ENCODE measurements around the gene PLEKHA7. TPM values are rescaled to one million over a fixed set of nuclear protein-coding genes. Genes with fewer than 3 reads are reported as not detected.
A peak's percentile ranks its signal among the peaks of the same experiment; 100 is the strongest.

The PLEKHA7 gene
- total RNA-seq, 6 experiments from 2014 or later: 12.7 to 26.7 (median 21.5) TPM

DNA sequence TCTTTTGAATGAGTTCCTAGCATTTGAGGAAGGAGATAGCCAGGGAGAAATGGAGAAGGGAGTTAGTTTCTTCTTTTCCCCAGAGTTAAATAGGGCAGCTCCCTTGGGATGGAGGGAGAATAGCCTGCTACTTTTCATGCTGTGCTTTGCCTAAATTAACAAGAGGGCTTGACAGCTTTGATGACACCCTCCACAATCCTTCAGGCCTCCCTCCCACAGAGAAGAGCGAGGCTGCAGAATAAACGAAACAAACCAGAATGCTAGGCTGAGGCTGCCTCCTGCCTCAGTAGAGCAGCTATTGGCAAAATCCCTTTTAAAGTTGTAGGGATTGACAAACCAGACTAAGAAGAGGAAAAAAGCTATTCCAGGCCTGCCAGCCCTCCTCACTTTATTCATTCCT is 181.2 kb downstream of the PLEKHA7 start:
- no peak for DNase-seq

DNA sequence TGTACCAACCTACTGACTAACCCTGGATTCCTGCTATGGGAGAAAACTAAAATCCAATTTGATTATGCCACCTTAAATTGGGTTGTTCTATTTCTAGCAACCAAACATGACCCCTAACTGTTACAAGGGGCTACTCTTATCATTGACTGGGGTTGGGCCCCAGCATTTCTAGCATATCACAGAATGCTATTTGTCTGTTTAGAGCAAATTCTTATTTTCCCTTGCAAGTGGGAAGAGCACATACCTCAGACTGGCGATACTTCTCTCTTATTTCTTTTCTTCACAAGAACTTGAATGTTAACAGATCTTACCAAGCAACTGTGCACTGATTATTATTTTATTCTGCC is 182.0 kb downstream of the PLEKHA7 start:
- peaks cover 0 to 2% (median 0%) of the 10 kb centered on the region in 4 donors for H3K36me3 ChIP-seq
- ATAC-seq (no peak), DNase-seq (no peak)
- 89% methylated on average over 1 of the region's 1 CpG for WGBS (ENCODE audit: insufficient coverage, low coverage, low lambda C conversion rate, missing lambda C conversion rate)
- no peaks in the 10 kb centered on the region for H3K27me3 ChIP-seq
- TF ChIP-seq, protein P1, sequence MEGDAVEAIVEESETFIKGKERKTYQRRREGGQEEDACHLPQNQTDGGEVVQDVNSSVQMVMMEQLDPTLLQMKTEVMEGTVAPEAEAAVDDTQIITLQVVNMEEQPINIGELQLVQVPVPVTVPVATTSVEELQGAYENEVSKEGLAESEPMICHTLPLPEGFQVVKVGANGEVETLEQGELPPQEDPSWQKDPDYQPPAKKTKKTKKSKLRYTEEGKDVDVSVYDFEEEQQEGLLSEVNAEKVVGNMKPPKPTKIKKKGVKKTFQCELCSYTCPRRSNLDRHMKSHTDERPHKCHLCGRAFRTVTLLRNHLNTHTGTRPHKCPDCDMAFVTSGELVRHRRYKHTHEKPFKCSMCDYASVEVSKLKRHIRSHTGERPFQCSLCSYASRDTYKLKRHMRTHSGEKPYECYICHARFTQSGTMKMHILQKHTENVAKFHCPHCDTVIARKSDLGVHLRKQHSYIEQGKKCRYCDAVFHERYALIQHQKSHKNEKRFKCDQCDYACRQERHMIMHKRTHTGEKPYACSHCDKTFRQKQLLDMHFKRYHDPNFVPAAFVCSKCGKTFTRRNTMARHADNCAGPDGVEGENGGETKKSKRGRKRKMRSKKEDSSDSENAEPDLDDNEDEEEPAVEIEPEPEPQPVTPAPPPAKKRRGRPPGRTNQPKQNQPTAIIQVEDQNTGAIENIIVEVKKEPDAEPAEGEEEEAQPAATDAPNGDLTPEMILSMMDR (IDR thresholded peaks at IDR 0.05): no peak
- no peak for TF ChIP-seq POLR2A (IDR thresholded peaks at IDR 0.05)
- no peak overlapping the region for H3K27ac ChIP-seq
- intact Hi-C loops (cut with DNase I): no loop called here
- no peaks in the 10 kb centered on the region for H3K4me1 ChIP-seq
- no peaks in the 10 kb centered on the region for H3K9me3 ChIP-seq
- H3K4me3 ChIP-seq: no peak overlapping the region

More for the DNA sequence above, 181.2 kb downstream of the PLEKHA7 start:
- no peaks in the 10 kb centered on the region for H3K4me1 ChIP-seq
- WGBS (ENCODE audit: insufficient coverage, low coverage, low lambda C conversion rate, missing lambda C conversion rate): 89% methylated on average over 2 of the region's 2 CpGs
- H3K36me3 ChIP-seq: peaks cover 0 to 2% (median 0%) of the 10 kb centered on the region in 4 donors
- intact Hi-C loops (cut with DNase I): no loop called here
- H3K9me3 ChIP-seq: no peaks in the 10 kb centered on the region
- TF ChIP-seq, protein P1 (IDR thresholded peaks at IDR 0.05): no peak
- TF ChIP-seq POLR2A (IDR thresholded peaks at IDR 0.05): no peak
- H3K27me3 ChIP-seq: no peaks in the 10 kb centered on the region
- H3K27ac ChIP-seq: no peak overlapping the region
- no peak for ATAC-seq
- H3K4me3 ChIP-seq: no peak overlapping the region

DNA sequence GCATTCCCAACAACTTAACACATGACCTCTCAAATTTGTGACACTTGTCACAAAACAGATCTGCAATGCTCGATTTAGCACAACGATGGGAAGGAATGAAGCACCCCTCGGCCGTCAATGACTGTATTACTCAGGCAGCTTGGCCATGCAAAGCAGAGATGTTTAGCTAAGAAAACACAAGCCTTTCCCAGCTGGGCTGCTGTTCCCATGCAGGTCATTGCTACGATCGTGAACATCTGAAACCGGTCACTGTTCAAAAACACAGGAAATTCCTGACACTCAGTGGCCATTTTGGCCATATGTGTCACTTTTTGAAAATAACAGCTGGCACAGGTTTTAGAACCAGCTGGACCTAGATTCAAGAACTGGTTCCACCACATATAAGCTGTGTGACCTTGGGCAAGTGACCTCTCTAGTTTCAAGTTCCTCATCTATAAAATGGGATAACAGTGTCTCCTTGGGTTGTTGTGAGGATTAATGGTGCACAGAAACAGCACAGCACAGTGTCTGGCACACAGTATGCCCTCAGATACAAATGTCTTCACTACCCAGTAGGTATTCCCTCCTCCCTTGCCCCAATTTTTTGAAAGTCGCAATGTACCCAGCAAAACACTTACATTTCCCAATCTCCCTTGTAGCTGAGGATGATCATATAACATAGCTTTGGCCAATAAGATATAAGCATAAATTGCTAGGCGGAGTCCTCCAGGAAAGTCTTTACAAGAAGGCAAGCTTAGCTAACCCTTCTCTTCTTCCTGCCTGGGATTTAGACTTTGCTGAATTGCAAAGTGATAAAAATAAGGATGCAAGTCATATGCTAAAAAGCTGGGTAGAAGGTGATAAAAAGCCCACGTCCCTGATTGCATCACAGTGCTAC is 182.7 kb downstream of the PLEKHA7 start:
- Histone ChIP-seq H3K4me1 (no peaks in the 10 kb centered on the region), H3K9me3 (no peaks in the 10 kb centered on the region), H3K4me3 (no peak overlapping the region), H3K27me3 (no peaks in the 10 kb centered on the region), H3K36me3 (peaks cover 0 to 3% (median 0%) of the 10 kb centered on the region in 4 donors), H3K27ac (no peak overlapping the region)
- intact Hi-C loops (cut with DNase I): no loop called here
- TF ChIP-seq, protein P1 (IDR thresholded peaks at IDR 0.05): no peak
- no peak for TF ChIP-seq POLR2A (IDR thresholded peaks at IDR 0.05)
- ATAC-seq (no peak), DNase-seq (no peak)
- 79% methylated on average over 6 of the region's 10 CpGs for WGBS (ENCODE audit: insufficient coverage, low coverage, low lambda C conversion rate, missing lambda C conversion rate)

DNA sequence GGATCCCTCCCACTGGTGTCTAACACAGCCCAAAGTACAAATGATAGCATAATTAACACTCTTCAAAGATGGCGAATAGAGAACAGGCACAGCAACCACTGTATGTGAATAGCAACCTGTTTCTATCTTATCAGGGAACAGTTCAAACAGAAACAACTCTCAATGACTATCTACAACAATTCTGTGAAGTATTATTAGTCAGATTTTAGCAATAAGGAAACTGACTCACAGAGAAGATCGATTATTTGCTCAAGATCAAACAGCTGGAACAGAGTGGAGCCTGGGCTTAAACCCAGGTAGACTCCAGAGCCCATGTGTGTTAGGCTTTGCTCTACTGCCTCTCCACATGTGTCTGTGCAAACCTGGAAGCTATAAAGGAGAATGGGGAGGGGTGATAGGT is 187.1 kb downstream of the PLEKHA7 start:
- TF ChIP-seq POLR2A (IDR thresholded peaks at IDR 0.05): no peak

DNA sequence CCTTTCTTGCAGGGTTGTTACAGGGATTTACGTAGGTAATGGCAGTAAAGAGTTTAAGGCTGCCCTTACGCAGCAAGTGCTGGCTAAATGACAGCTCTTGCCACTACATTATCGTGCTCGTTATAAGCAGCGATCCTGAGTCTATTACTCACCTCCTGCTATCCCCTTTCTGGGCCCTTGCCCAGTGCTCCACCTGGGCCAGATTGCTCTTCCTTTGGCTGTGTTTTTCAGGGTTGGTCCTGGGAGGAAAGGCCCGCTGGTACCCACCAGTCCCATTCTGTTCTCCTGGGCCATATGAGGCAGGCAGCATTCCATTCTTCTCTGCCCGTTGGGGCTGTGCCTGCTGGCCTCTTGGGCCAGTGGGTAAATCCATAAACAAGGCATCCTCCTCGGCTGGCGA is 188.2 kb downstream of the PLEKHA7 start:
- intact Hi-C loops (cut with DNase I): loop anchor here in 1 of 2 donors (10.0 kb wide), 1 partner anchor 49 kb away; no protein-coding TSS in a partner anchor
- 96% methylated on average over 4 of the region's 9 CpGs for WGBS (ENCODE audit: insufficient coverage, low coverage, low lambda C conversion rate, missing lambda C conversion rate)
- no peak overlapping the region for H3K27ac ChIP-seq
- no peak overlapping the region for H3K4me3 ChIP-seq
- ATAC-seq (no peak), DNase-seq (no peak)
- TF ChIP-seq POLR2A (IDR thresholded peaks at IDR 0.05): no peak
- TF ChIP-seq, protein P1 (IDR thresholded peaks at IDR 0.05): no peak
- no peaks in the 10 kb centered on the region for H3K9me3 ChIP-seq
- no peaks in the 10 kb centered on the region for H3K4me1 ChIP-seq
- H3K36me3 ChIP-seq: peaks cover 0 to 16% (median 5%) of the 10 kb centered on the region in 4 donors
- H3K27me3 ChIP-seq: no peaks in the 10 kb centered on the region

More for the DNA sequence above, 187.1 kb downstream of the PLEKHA7 start:
- peak in 2 of 4 donors; percentile 32 to 59 for ATAC-seq
- Histone ChIP-seq H3K4me3 (no peak overlapping the region), H3K4me1 (no peaks in the 10 kb centered on the region), H3K27me3 (no peaks in the 10 kb centered on the region), H3K36me3 (peaks cover 0 to 16% (median 5%) of the 10 kb centered on the region in 4 donors), H3K9me3 (no peaks in the 10 kb centered on the region), H3K27ac (no peak overlapping the region)
- no peak for DNase-seq
- intact Hi-C loops (cut with DNase I): loop anchor here in 1 of 2 donors (10.0 kb wide), 1 partner anchor 48 kb away; no protein-coding TSS in a partner anchor
- 58% methylated on average over 2 of the region's 2 CpGs for WGBS (ENCODE audit: insufficient coverage, low coverage, low lambda C conversion rate, missing lambda C conversion rate)

All from right lobe of liver (tissue), 6 donors.